DLD1 (cell line): ENCODE results near the gene KLK13.

ENCODE experiments used
- in situ Hi-C: cut with HindIII; loops from 2 replicates; pipeline ENCODE4 v1.10.0; 2017; ENCODE audit warnings: low sequenced_read_pairs

Gene KLK13

GRCh38 chr19:51023946-51024345 is 40.9 kb downstream of the KLK13 start:
- in situ Hi-C loops: no loop called here

GRCh38 chr19:51022526-51022925 is 42.4 kb downstream of the KLK13 start:
- in situ Hi-C loops: no loop called here

GRCh38 chr19:51020988-51021651 is 43.8 kb downstream of the KLK13 start:
- in situ Hi-C loops: no loop called here

DNA sequence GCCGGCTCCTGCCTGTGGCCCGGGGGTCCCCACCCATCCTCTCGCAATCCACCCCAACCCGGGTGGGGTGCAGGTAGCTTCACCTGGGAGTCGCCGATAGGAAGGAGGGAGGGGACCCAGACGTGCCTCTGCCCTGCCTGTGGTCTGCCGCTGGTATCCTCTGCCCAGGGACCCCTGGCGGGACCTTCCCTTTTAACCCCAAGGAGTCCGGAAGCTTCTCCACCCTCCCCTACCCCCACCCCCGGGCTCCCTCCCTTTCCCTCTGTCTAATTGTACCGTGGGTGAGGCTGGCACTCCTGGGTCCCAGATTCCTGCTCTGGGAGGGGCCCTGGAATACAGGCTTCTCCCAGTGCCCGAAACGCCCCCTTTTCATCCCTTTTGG is 45.4 kb downstream of the KLK13 start, which contains the start of gene KLK10:
Gene KLK10 (minus strand): TSS at position 166 of the 382 bp plus-strand sequence. CDS start 579 bp downstream, outside the sequence.
- in situ Hi-C loops: no loop called here

GRCh38 chr19:51018745-51019543 is 45.9 kb downstream of the KLK13 start:
- in situ Hi-C loops: no loop called here

DNA sequence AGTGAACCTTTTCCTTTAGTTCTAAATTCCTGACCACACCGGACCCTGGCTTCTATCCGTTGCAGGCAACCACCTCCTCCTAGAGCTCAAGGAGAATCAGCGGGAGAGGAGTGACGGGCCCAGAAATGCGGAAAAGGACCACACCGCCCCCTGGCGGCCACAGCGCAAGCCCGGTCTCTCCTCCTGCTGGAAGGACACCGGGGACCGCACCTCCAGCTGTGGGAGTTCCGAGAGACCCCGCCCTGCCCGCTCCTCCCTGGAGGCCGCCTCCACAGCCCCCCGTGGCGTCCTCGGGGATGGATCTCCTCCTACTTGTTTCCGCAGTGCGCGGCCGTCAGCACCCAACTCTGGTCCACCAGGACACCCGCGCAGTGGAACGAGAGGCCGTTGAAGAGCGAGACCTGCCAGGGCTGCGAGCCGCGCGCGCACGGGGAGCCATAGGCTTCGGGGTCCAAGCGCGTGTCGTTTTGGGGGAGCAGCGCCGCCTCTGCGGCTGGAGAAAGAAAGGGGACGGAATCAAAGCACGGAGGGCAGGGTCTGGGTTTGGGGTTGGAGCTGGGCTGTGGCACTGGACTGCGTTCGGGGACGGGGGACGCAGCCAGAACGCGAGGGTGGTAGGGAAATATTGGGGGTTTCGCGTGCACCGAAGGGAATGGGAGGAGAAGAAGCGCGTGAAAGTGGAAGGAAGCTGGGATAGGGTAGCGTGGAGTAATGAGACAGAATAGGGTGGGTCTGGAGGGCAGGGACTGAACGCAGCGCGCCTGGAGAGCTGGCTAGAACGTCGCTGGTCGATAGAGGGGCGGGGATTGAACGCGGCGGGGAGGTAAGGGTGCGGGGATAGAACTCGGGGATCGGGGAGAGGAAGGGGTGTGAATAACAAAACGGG is 47.9 kb downstream of the KLK13 start:
- in situ Hi-C loops: no loop called here

DNA sequence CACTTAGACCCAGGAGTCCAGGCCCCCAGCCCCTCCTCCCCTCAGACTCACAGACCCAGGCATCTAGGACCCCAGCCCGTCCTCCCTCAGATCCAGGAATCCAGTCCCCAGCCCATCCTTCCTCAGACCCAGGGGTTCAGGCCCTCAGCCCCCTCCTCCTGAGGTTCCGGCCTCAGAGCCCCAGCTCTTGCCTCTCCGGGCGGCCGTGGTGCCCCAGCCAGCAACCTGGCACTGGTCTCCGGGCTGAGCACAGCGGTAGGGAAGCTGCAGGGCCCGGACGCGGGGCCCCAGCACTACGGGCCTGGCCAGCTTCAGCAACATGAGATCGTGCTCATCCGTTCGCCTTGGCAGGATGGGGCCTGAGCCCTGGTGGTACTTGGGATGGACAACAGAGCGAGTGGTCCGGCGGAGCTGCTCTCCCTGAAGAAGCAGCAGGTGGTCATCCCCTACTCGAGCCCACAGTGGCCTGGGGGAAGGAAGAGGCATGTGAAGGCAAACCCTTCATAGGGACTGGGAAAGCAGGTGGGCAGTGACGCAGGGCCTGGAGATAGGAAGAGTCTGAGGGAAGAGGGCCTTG is 49.1 kb downstream of the KLK13 start:
- in situ Hi-C loops: no loop called here

DNA sequence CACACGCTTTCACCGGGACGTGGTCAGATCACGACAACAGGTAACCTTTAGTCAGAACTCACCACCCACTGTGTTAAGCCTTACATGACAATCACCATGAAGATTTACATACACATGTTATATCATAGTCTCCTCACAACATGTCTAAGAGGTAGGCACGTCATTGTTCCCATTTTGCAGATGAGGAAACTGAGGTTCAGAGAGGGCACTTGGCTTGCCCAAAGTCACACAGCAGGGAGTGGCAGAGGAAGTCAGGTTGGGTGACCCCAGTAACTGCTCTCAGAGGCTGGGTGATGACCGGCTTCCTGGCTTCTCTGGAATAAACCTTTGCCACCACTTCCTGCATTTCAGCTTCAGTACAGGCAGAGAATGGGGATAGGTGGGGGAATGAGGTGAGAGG is 50.6 kb downstream of the KLK13 start:
- in situ Hi-C loops: no loop called here

DNA sequence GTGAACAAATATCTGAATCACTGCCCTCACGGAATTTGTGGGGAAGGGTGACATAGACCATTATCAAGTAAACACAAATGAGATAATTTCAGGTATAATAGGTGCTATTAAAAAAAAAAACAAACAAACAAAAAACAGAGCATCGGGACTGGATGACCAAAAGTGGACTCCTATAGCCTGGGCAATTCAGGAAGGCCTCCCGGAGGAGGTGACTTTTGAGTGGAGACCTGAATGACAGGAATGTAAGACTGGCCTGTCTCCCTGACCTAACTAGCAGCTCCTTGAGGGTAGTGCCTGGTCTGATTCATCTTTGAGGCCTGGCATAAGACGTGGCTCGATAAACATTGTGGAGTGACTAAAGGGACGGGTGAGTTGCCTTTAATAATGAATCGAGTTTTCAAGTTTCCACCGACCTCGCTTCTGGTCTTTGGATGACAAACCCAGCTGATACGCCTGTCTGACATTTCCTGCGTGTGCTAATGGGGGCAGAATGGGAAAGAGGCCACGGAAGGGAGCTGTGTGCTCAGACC is 52.2 kb downstream of the KLK13 start:
- in situ Hi-C loops: no loop called here

DNA sequence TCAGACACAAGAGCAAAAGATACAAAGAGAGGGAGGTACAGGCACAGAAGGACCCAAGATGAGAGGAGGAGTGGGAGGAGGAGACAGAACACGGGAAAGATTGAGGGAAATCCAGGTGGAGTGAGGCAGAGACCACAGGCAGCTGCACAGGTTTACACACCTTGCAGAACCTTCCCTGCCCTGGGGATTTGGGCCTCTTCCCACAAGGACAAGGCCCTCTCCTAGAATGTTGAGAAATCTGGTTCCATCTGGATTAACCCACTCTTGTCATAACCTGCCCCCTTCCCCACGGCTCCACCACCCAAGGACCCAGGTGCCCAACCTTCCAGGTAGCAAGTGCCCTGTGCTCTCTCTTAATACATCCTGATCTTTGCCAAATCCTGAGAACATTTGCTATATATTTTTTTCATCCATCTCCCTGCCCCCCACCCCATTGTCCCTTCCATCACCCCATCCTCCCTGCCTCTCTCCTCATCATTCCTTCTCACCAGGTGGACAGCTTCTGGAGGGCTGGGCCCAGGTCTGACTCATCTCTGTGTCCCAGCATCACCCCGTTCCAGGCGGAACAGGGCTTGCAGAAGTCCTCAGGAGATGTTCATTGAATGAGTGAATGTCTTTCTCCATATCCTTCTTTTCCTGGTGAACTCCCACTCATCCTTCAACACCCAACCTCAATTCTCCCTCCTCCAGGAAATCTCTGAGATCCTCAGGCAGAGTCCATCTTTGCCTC is 54.7 kb downstream of the KLK13 start:
- in situ Hi-C loops: no loop called here

GRCh38 chr19:51009061-51009891 is 55.6 kb downstream of the KLK13 start:
- in situ Hi-C loops: no loop called here

DNA sequence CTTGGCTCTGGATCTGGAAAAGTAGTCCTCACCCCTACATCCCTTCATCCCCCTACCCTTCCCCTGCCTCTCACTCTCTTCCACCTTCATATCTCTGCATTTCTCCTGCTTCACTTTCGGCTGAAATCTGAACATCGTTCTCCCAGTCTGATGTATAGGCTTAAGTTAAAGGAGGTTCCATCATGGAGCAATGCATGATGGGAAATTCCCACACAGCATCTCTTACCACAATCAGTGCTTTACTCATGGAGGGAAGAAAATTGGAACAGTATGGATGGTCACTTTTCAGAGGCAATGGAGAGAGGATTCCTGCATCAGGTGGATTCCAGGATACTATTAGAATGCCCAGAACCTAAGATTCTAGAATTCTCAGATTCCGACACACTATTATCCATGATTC is 57.4 kb downstream of the KLK13 start:
- in situ Hi-C loops: no loop called here

DNA sequence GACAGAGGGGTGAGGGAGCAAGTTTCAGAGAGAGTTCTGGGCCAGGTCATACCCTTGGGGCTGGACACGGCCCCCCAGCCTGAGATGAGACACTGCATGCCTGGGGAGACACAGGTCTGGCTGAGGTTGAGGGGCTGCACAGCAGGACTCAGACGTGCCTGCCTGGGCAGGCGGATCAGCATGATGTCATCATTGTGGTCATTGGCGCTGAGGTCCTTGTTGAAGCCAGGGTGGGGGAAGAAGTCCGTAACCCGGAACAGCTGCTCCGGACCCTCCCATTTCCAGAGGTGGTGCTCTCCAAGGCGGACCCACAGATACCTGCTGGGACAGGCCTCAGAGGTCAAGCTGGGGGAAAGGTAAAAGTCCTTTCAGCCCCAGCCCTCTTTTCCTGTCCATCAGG is 58.5 kb downstream of the KLK13 start:
- in situ Hi-C loops: no loop called here
